HG03039 (cell line): ENCODE results near the gene GDF7.

ENCODE experiments used
- ATAC-seq: cut with Tn5 transposase; IDR thresholded peaks from one replicate; pipeline ENCODE4 v1.9.1; 2021; ENCODE audit warnings: mild to moderate bottlenecking, moderate library complexity; ENCODE audit not compliant: unreplicated experiment

GDF7 gene

GRCh38 chr2:20728114-20728758 lies 61.3 kb downstream of the GDF7 start:
- no peak for ATAC-seq
